WTC11 (cell line): ENCODE results near the gene UBE2J2. TPM values are rescaled to one million over a fixed set of nuclear protein-coding genes. Genes with fewer than 3 reads are reported as not detected.

Source experiments
- ATAC-seq: fragments of 200-7000 bp; cut with Tn5 transposase; 2 replicates; pipeline ENCODE4 v1.10.0; 2021; ENCODE audit warnings: mild to moderate bottlenecking, moderate library complexity
- CTCF ChIA-PET: fragments of 300-600 bp; sonication (Branson Sonifier 250); formaldehyde crosslinking; loops from one replicate; lab custom pipeline; 2021; ENCODE audit warnings: antibody characterized with exemption; lab: Charles Lee
- POLR2A ChIA-PET: fragments of 350-600 bp; sonication (Branson Sonifier 250); formaldehyde crosslinking; loops from one replicate; lab custom pipeline; 2021; ENCODE audit warnings: antibody characterized with exemption; lab: Charles Lee
- DNase-seq: peaks from one replicate; pipeline ENCODE4 v3.0.0; 2021; ENCODE audit warnings: low spot score
- H3K27ac Mint-ChIP-seq: 2 replicates; pipeline ENCODE4 v1.8.0; 2021; ENCODE audit warnings: mixed read lengths
- H3K27me3 Mint-ChIP-seq: 2 replicates; pipeline ENCODE4 v1.8.0; 2021; ENCODE audit warnings: low read depth, mild to moderate bottlenecking, moderate library complexity, mixed read lengths
- H3K36me3 Mint-ChIP-seq: 2 replicates; pipeline ENCODE4 v1.8.0; 2021; ENCODE audit warnings: mixed read lengths
- H3K4me1 Mint-ChIP-seq: 2 replicates; pipeline ENCODE4 v1.8.0; 2022; ENCODE audit warnings: mixed read lengths
- H3K4me3 Mint-ChIP-seq: 2 replicates; pipeline ENCODE4 v1.8.0; 2021; ENCODE audit warnings: mild to moderate bottlenecking, moderate library complexity, mixed read lengths
- H3K9me3 Mint-ChIP-seq: 2 replicates; pipeline ENCODE4 v1.8.0; 2021; ENCODE audit warnings: mixed read lengths
- ETV6 ChIP-seq: sonication (generic); formaldehyde crosslinking; IDR thresholded peaks from 2 replicates; pipeline ENCODE4 v1.8.1; 2022; ENCODE audit warnings: mild to moderate bottlenecking, missing genetic modification reagents
- KAT7 ChIP-seq: sonication (generic); formaldehyde crosslinking; IDR thresholded peaks from 2 replicates; pipeline ENCODE4 v1.8.1; 2023; ENCODE audit warnings: missing genetic modification reagents, mild to moderate bottlenecking, borderline replicate concordance
- MXD4 ChIP-seq: fragments of 250-450 bp; sonication (Bioruptor Pico); IDR thresholded peaks from 2 replicates; pipeline ENCODE4 v1.8.0; 2021; ENCODE audit warnings: mild to moderate bottlenecking, moderate library complexity, borderline replicate concordance
- NFATC4 ChIP-seq: fragments of 250-450 bp; sonication (Bioruptor Pico); IDR thresholded peaks from 2 replicates; pipeline ENCODE4 v1.9.0; 2021; ENCODE audit warnings: mild to moderate bottlenecking
- NR1H2 ChIP-seq: sonication (generic); formaldehyde crosslinking; IDR thresholded peaks from 2 replicates; pipeline ENCODE4 v1.9.0; 2021; ENCODE audit warnings: mild to moderate bottlenecking, moderate library complexity, missing genetic modification reagents
- TEAD1 ChIP-seq: sonication (generic); formaldehyde crosslinking; IDR thresholded peaks from 2 replicates; pipeline ENCODE4 v1.8.0; 2022; ENCODE audit warnings: mild to moderate bottlenecking, missing genetic modification reagents
- total RNA-seq: library from RNA; stranded (reverse); gene quantifications from 3 replicates; pipeline ENCODE4 v1.2.3, GENCODE V29; 2021
- TF ChIP-seq, protein P1 (sequence below): sonication (generic); formaldehyde crosslinking; IDR thresholded peaks from 2 replicates; pipeline ENCODE4 v1.8.1; 2023; ENCODE audit warnings: mild to moderate bottlenecking, missing genetic modification reagents, moderate library complexity
- TF ChIP-seq, protein P2 (sequence below): sonication (generic); formaldehyde crosslinking; IDR thresholded peaks from 2 replicates; pipeline ENCODE4 v1.8.0; 2023; ENCODE audit warnings: missing genetic modification reagents, mild to moderate bottlenecking, borderline replicate concordance
- TF ChIP-seq, protein P3 (sequence below): fragments of 250-450 bp; sonication (Bioruptor Pico); IDR thresholded peaks from 2 replicates; pipeline ENCODE4 v1.9.0; 2021; ENCODE audit warnings: moderate library complexity, mild to moderate bottlenecking, inconsistent platforms, borderline replicate concordance
- TF ChIP-seq, protein P4 (sequence below): sonication (generic); formaldehyde crosslinking; IDR thresholded peaks from 2 replicates; pipeline ENCODE4 v1.8.0; 2022; ENCODE audit warnings: mild to moderate bottlenecking, missing genetic modification reagents
- TF ChIP-seq, protein P5 (sequence below): sonication (generic); formaldehyde crosslinking; IDR thresholded peaks from 2 replicates; pipeline ENCODE4 v1.8.1; 2022; ENCODE audit warnings: low read depth, missing genetic modification reagents, borderline replicate concordance
- TF ChIP-seq, protein P6 (sequence below): fragments of 200-600 bp; IDR thresholded peaks from 2 replicates; pipeline ENCODE4 v1.8.0; 2022; ENCODE audit warnings: antibody characterized with exemption
- TF ChIP-seq, protein P7 (sequence below): sonication (generic); formaldehyde crosslinking; IDR thresholded peaks from 2 replicates; pipeline ENCODE4 v1.8.0; 2022; ENCODE audit warnings: mild to moderate bottlenecking, missing genetic modification reagents

UBE2J2 gene
- total RNA-seq, 1 experiment from 2014 or later = 72.2 TPM

DNA sequence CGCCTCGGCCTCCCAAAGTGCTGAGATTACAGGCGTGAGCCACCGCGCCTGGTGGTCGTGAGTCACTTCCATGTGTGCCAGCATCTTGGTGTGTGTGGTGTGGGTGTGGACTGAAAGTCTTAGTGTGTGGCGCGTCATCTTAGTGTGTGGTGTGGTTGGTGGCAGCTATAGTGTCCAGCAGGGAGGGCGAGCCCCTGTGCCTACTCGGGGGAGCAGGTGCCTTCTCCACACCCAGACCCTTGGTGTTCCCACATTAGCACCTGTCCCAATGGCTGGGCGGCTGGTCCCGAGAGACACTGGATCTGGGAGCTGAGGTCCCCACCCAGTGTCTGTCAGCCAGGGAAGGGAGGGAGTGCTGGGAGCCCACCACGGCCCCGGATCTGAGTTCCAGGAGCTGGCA is 9.3 kb upstream of the UBE2J2 start:
- peaks cover 2% of the 10 kb centered on the region for H3K9me3 Mint-ChIP-seq
- CTCF ChIA-PET = interaction anchor here (1.6 to 2.1 kb wide), 2 partner anchors 9 kb away, joined by 8 to 15 read pairs; partner anchors contain the start of gene UBE2J2
- no peaks in the 10 kb centered on the region for H3K27me3 Mint-ChIP-seq
- H3K27ac Mint-ChIP-seq = no peak overlapping the region
- TF ChIP-seq, protein P1, sequence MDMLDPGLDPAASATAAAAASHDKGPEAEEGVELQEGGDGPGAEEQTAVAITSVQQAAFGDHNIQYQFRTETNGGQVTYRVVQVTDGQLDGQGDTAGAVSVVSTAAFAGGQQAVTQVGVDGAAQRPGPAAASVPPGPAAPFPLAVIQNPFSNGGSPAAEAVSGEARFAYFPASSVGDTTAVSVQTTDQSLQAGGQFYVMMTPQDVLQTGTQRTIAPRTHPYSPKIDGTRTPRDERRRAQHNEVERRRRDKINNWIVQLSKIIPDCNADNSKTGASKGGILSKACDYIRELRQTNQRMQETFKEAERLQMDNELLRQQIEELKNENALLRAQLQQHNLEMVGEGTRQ (CRISPR knock-in tag) = no peak
- TF ChIP-seq TEAD1 (CRISPR knock-in tag) (no peak), NFATC4 (no peak), KAT7 (no peak), MXD4 (CRISPR knock-in tag) (no peak), NR1H2 (CRISPR knock-in tag) (no peak), ETV6 (no peak)
- TF ChIP-seq, protein P2, sequence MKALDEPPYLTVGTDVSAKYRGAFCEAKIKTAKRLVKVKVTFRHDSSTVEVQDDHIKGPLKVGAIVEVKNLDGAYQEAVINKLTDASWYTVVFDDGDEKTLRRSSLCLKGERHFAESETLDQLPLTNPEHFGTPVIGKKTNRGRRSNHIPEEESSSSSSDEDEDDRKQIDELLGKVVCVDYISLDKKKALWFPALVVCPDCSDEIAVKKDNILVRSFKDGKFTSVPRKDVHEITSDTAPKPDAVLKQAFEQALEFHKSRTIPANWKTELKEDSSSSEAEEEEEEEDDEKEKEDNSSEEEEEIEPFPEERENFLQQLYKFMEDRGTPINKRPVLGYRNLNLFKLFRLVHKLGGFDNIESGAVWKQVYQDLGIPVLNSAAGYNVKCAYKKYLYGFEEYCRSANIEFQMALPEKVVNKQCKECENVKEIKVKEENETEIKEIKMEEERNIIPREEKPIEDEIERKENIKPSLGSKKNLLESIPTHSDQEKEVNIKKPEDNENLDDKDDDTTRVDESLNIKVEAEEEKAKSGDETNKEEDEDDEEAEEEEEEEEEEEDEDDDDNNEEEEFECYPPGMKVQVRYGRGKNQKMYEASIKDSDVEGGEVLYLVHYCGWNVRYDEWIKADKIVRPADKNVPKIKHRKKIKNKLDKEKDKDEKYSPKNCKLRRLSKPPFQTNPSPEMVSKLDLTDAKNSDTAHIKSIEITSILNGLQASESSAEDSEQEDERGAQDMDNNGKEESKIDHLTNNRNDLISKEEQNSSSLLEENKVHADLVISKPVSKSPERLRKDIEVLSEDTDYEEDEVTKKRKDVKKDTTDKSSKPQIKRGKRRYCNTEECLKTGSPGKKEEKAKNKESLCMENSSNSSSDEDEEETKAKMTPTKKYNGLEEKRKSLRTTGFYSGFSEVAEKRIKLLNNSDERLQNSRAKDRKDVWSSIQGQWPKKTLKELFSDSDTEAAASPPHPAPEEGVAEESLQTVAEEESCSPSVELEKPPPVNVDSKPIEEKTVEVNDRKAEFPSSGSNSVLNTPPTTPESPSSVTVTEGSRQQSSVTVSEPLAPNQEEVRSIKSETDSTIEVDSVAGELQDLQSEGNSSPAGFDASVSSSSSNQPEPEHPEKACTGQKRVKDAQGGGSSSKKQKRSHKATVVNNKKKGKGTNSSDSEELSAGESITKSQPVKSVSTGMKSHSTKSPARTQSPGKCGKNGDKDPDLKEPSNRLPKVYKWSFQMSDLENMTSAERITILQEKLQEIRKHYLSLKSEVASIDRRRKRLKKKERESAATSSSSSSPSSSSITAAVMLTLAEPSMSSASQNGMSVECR (CRISPR knock-in tag) = no peak
- TF ChIP-seq, protein P3, sequence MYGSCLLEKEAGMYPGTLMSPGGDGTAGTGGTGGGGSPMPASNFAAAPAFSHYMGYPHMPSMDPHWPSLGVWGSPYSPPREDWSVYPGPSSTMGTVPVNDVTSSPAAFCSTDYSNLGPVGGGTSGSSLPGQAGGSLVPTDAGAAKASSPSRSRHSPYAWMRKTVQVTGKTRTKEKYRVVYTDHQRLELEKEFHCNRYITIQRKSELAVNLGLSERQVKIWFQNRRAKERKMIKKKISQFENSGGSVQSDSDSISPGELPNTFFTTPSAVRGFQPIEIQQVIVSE (CRISPR knock-in tag) = no peak
- TF ChIP-seq, protein P4, sequence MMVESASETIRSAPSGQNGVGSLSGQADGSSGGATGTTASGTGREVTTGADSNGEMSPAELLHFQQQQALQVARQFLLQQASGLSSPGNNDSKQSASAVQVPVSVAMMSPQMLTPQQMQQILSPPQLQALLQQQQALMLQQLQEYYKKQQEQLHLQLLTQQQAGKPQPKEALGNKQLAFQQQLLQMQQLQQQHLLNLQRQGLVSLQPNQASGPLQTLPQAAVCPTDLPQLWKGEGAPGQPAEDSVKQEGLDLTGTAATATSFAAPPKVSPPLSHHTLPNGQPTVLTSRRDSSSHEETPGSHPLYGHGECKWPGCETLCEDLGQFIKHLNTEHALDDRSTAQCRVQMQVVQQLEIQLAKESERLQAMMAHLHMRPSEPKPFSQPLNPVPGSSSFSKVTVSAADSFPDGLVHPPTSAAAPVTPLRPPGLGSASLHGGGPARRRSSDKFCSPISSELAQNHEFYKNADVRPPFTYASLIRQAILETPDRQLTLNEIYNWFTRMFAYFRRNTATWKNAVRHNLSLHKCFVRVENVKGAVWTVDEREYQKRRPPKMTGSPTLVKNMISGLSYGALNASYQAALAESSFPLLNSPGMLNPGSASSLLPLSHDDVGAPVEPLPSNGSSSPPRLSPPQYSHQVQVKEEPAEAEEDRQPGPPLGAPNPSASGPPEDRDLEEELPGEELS = no peak
- TF ChIP-seq, protein P5, sequence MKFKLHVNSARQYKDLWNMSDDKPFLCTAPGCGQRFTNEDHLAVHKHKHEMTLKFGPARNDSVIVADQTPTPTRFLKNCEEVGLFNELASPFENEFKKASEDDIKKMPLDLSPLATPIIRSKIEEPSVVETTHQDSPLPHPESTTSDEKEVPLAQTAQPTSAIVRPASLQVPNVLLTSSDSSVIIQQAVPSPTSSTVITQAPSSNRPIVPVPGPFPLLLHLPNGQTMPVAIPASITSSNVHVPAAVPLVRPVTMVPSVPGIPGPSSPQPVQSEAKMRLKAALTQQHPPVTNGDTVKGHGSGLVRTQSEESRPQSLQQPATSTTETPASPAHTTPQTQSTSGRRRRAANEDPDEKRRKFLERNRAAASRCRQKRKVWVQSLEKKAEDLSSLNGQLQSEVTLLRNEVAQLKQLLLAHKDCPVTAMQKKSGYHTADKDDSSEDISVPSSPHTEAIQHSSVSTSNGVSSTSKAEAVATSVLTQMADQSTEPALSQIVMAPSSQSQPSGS (CRISPR knock-in tag) = no peak
- TF ChIP-seq, protein P6, sequence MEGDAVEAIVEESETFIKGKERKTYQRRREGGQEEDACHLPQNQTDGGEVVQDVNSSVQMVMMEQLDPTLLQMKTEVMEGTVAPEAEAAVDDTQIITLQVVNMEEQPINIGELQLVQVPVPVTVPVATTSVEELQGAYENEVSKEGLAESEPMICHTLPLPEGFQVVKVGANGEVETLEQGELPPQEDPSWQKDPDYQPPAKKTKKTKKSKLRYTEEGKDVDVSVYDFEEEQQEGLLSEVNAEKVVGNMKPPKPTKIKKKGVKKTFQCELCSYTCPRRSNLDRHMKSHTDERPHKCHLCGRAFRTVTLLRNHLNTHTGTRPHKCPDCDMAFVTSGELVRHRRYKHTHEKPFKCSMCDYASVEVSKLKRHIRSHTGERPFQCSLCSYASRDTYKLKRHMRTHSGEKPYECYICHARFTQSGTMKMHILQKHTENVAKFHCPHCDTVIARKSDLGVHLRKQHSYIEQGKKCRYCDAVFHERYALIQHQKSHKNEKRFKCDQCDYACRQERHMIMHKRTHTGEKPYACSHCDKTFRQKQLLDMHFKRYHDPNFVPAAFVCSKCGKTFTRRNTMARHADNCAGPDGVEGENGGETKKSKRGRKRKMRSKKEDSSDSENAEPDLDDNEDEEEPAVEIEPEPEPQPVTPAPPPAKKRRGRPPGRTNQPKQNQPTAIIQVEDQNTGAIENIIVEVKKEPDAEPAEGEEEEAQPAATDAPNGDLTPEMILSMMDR = no peak
- POLR2A ChIA-PET = no interaction called here
- H3K4me3 Mint-ChIP-seq = no peak overlapping the region
- ATAC-seq (no peak), DNase-seq (no peak)
- no peaks in the 10 kb centered on the region for H3K4me1 Mint-ChIP-seq
- H3K36me3 Mint-ChIP-seq = no peaks in the 10 kb centered on the region

DNA sequence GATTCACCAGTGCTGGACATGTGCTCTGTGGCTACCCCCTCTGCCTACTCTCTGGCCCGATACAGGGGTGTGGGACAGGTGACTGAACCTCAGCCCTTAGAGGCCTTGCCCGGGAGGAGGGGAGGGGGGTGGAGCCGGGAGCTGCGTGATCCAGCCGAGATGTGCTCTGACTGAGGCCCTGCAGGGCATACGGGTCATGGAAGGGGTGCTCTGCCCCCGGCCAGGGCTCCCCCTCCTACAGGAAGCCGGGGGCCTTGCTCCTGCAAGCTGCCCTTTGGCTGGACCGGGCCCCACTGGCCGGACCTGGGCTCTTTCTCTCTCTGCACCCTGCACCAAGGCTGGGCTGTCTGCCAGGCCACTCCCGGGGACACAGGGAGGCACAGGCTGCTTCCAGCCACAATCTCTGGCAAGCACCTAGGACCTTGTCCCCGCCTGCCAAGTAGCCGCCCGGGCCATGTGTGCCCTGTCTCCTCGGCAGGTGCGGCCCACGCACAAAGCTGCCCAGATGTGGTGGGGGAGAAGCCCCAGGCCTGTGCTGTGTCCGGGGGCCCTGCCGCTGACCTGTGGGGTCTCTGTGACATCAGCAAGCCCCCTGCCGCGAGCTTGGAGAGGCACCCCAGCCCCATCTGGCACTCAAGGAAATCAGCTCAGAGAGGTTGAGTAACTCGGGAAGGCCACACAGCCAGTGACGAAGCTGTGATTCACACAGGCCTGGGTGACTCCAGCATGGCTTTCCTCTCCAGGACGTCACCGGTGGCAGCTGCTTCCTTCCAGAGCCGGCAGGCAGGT is 8.1 kb upstream of the UBE2J2 start:
- Mint-ChIP-seq H3K27ac (no peak overlapping the region), H3K9me3 (peaks cover 5% of the 10 kb centered on the region), H3K27me3 (no peaks in the 10 kb centered on the region), H3K36me3 (no peaks in the 10 kb centered on the region), H3K4me1 (no peaks in the 10 kb centered on the region), H3K4me3 (no peak overlapping the region)
- CTCF ChIA-PET = interaction anchor here (1.1 to 1.5 kb wide), 4 partner anchors 8 to 19 kb away, joined by 3 to 8 read pairs (median 4); no protein-coding TSS in a partner anchor
- TF ChIP-seq, protein P7, sequence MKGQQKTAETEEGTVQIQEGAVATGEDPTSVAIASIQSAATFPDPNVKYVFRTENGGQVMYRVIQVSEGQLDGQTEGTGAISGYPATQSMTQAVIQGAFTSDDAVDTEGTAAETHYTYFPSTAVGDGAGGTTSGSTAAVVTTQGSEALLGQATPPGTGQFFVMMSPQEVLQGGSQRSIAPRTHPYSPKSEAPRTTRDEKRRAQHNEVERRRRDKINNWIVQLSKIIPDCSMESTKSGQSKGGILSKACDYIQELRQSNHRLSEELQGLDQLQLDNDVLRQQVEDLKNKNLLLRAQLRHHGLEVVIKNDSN (CRISPR knock-in tag) = no peak
- POLR2A ChIA-PET = no interaction called here
- peak; percentile 18 for DNase-seq
- ATAC-seq = no peak
